GM12878 (cell line): ENCODE data around the gene OR52K1. TPM values are rescaled to one million over a fixed set of nuclear protein-coding genes. Genes with fewer than 3 reads are reported as not detected.

Source experiments
- ATAC-seq: fragments of 200-7000 bp; cut with Tn5 transposase; 3 replicates; pipeline ENCODE4 v1.9.1; 2020; ENCODE audit warnings: mild to moderate bottlenecking, moderate library complexity
- BruUV-seq: library from RNA; stranded (reverse); fragments of 400-500 nt; replicated peaks from 2 replicates; lab custom pipeline; 2021; lab: Mats Ljungman, UMichigan
- CTCF ChIA-PET: fragments of 300-600 bp; sonication (Branson Sonifier 250); formaldehyde crosslinking; extraction: SDS; loops from one replicate; lab custom pipeline; 2021; ENCODE audit warnings: inconsistent platforms; lab: Yijun Ruan, JAX
- POLR2A ChIA-PET: fragments of 350-600 bp; formaldehyde crosslinking; extraction: SDS; loops from one replicate; lab custom pipeline; 2021; ENCODE audit warnings: inconsistent platforms; lab: Charles Lee
- RAD21 ChIA-PET: fragments of 300-600 bp; sonication (Branson Sonifier 250); formaldehyde crosslinking; loops from one replicate; lab custom pipeline; 2023; ENCODE audit warnings: antibody characterized with exemption; ENCODE audit not compliant: unreplicated experiment; lab: Charles Lee
- SMC1A ChIA-PET: fragments of 300-600 bp; sonication (Branson Sonifier 250); formaldehyde crosslinking; loops from one replicate; lab custom pipeline; 2023; ENCODE audit not compliant: unreplicated experiment, uncharacterized antibody; lab: Charles Lee
- DNase-seq: peaks from one replicate; pipeline ENCODE4 v3.0.0-alpha.2; 2011; ENCODE audit warnings: low read depth, low spot score
- FAIRE-seq: peaks from 3 replicates; lab custom pipeline; 2011; peaks lifted over from hg19 to GRCh38; lab: Jason Lieb, UNC
- H2AFZ ChIP-seq: 2 replicates; pipeline ENCODE4 v1.6.0; 2011; ENCODE audit warnings: low read depth, low read length, control low read depth; ENCODE audit not compliant: control insufficient read depth
- H3K27ac ChIP-seq: 2 replicates; pipeline ENCODE4 v1.5.1; 2011; ENCODE audit warnings: control low read depth; ENCODE audit not compliant: control insufficient read depth, insufficient read depth
- H3K27me3 ChIP-seq, 2 experiments: replicated peaks in 1 of 2; 2 replicates each; pipeline versions ENCODE4 v1.6.0 to v1.6.1; 2011; ENCODE audit warnings: low read length in 1 of 2; ENCODE audit not compliant: control insufficient read depth in 2 of 2, insufficient read depth in 2 of 2
- H3K36me3 ChIP-seq, 2 experiments: 2 replicates each; pipeline ENCODE4 v1.5.1; 2011; ENCODE audit warnings: low read length in 1 of 2; ENCODE audit not compliant: control insufficient read depth in 2 of 2, insufficient read depth in 2 of 2
- H3K4me1 ChIP-seq: 2 replicates; pipeline ENCODE4 v1.6.1; 2011; ENCODE audit warnings: mild to moderate bottlenecking, low read length, moderate library complexity, mixed read lengths; ENCODE audit not compliant: control insufficient read depth, insufficient read depth
- H3K4me2 ChIP-seq: 2 replicates; pipeline ENCODE4 v1.6.0; 2011; ENCODE audit warnings: control low read depth; ENCODE audit not compliant: control insufficient read depth, insufficient read depth
- H3K4me3 ChIP-seq: fragments of 200-600 bp; sonication (generic); 2 replicates; pipeline ENCODE4 v1.5.1; 2016
- H3K79me2 ChIP-seq: 2 replicates; pipeline ENCODE4 v1.6.0; 2011; ENCODE audit warnings: low read length; ENCODE audit not compliant: control insufficient read depth, insufficient read depth
- H3K9ac ChIP-seq: 2 replicates; pipeline ENCODE4 v1.8.0; 2011; ENCODE audit warnings: low read length, control low read depth, mixed read lengths; ENCODE audit not compliant: control insufficient read depth, insufficient read depth
- H3K9me3 ChIP-seq: replicated peaks from 3 replicates; pipeline ENCODE4 v1.5.1; 2011; ENCODE audit warnings: mild to moderate bottlenecking, low read length; ENCODE audit not compliant: control insufficient read depth, insufficient read depth
- H4K20me1 ChIP-seq: 2 replicates; pipeline ENCODE4 v1.6.0; 2011; ENCODE audit not compliant: control insufficient read depth, insufficient read depth
- BCL3 ChIP-seq: IDR thresholded peaks from 2 replicates; pipeline ENCODE4 v1.6.1; 2011; ENCODE audit warnings: borderline replicate concordance, low read depth, mild to moderate bottlenecking, moderate library complexity, low read length; ENCODE audit not compliant: insufficient read depth, poor library complexity, severe bottlenecking
- BHLHE40 ChIP-seq, 2 experiments: fragments of 450-650 bp in 1 of 2; IDR thresholded peaks; 2 replicates each; pipeline ENCODE4 v1.6.1; 2011 to 2017; ENCODE audit warnings: low read depth in 2 of 2, borderline replicate concordance in 1 of 2, improper control_type of control experiment in 1 of 2, low read length in 1 of 2, mild to moderate bottlenecking in 1 of 2
- BMI1 ChIP-seq: fragments of 450-650 bp; IDR thresholded peaks from 2 replicates; pipeline ENCODE4 v1.6.1; 2016; ENCODE audit warnings: mild to moderate bottlenecking, moderate library complexity, borderline replicate concordance
- MTA2 ChIP-seq: fragments of 450-650 bp; IDR thresholded peaks from 2 replicates; pipeline ENCODE4 v1.6.1; 2016; ENCODE audit warnings: low read depth, mild to moderate bottlenecking, moderate library complexity
- PKNOX1 ChIP-seq: fragments of 450-650 bp; IDR thresholded peaks from 2 replicates; pipeline ENCODE4 v1.6.1; 2016; ENCODE audit warnings: mild to moderate bottlenecking
- SMAD1 ChIP-seq: fragments of 450-650 bp; IDR thresholded peaks from 2 replicates; pipeline ENCODE4 v1.6.1; 2018; ENCODE audit warnings: mild to moderate bottlenecking, low read depth; ENCODE audit not compliant: partially characterized antibody
- WGBS: methylation state at CpG from one replicate; pipeline ENCODE4 v1.1.6; 2016; ENCODE audit warnings: low lambda C conversion rate; ENCODE audit not compliant: insufficient replicate concordance, insufficient coverage; ENCODE audit errors: missing lambda C conversion rate; 5-methylcytosine and 5-hydroxymethylcytosine counted together
- in situ Hi-C: fragments of 300-500 bp; cut with MboI; formaldehyde crosslinking; loops from 9 replicates; pipeline ENCODE4 v1.14.3; 2018; ENCODE audit warnings: mixed read lengths
- intact Hi-C: fragments of 100-400 bp; cut with micrococcal nuclease; formaldehyde crosslinking; loops from one replicate; pipeline ENCODE4 v1.14.2; 2022; ENCODE audit not compliant: unreplicated experiment
- polyA plus RNA-seq, 11 experiments: library from polyadenylated mRNA; depleted of rRNA in 4 of 11; unstranded in 6 of 11; stranded (reverse) in 5 of 11; fragments of >200 nt; fragmentation: Nextera tagmentation in 4 of 11; fragmentation: Illumina TruSeq in 1 of 11; extraction: Ambion mirVana in 4 of 11; extraction: Trizol in 1 of 11; gene quantifications; 1 replicate in 1 of 11; 2 replicates in 10 of 11; pipeline versions ENCODE4 v1.2.1 to v1.2.3, GENCODE V29; 2011 to 2016; ENCODE audit warnings: inconsistent platforms in 2 of 11, missing spikeins in 2 of 11, low read depth in 1 of 11
- total RNA-seq, 4 experiments: library from RNA; depleted of rRNA in 3 of 4; stranded (reverse); fragments of >200 nt in 3 of 4; fragmentation: Illumina TruSeq in 1 of 4; extraction: Trizol in 1 of 4; gene quantifications; 2 replicates each; pipeline versions ENCODE4 v1.2.1 to v1.2.3, GENCODE V29; 2013 to 2021

The OR52K1 gene
- total and polyA plus RNA-seq, 10 of the 15 experiments (the other 5 are each of a cell fraction or from before 2014, with no cell fraction given) = not detected

- TF ChIP-seq BHLHE40 (IDR thresholded peaks at IDR 0.05; ENCODE audit: borderline replicate concordance in 1 of 2, low read depth in 2 of 2, low read length in 1 of 2) (no peak), PKNOX1 (no peak), SMAD1 (no peak), MTA2 (no peak), BCL3 (no peak)
Measured at GRCh38 chr11:4493480-4493818, 11.0 kb downstream of the OR52K1 start (continued).

GRCh38 chr11:4495487-4495886 lies 13.0 kb downstream of the OR52K1 start:
- intact Hi-C loops = no loop called here
- H3K4me3 ChIP-seq = no peak overlapping the region
- 41% methylated on average over 7 of the region's 7 CpGs for WGBS
- BruUV-seq = no TSS peak
- DNase-seq (no peak), ATAC-seq (no peak), FAIRE-seq (no peak)
- H2AFZ ChIP-seq = no peak overlapping the region
- no peaks in the 10 kb centered on the region for H3K27me3 ChIP-seq
- H3K36me3 ChIP-seq = no peaks in the 10 kb centered on the region
- no peak overlapping the region for H3K27ac ChIP-seq
- POLR2A ChIA-PET = no interaction called here
- no peak overlapping the region for H3K9ac ChIP-seq
- in situ Hi-C loops = no loop called here
- SMC1A ChIA-PET = interaction anchor here (4.3 kb wide), 1 partner anchor 308 kb away, joined by 30 read pairs; no protein-coding TSS in a partner anchor
- CTCF ChIA-PET = interaction anchor here (1.1 to 5.5 kb wide), 3 partner anchors 9 to 309 kb away, joined by 3 to 91 read pairs (median 4); no protein-coding TSS in a partner anchor
- no peak for TF ChIP-seq BMI1
- no peaks in the 10 kb centered on the region for H3K79me2 ChIP-seq
- RAD21 ChIA-PET = interaction anchor here (5.2 kb wide), 1 partner anchor 308 kb away, joined by 46 read pairs; no protein-coding TSS in a partner anchor
- no peaks in the 10 kb centered on the region; the same call in 1 of the 3 replicates for H3K9me3 ChIP-seq
- no peak overlapping the region for H3K4me2 ChIP-seq
- no peaks in the 10 kb centered on the region; the same call in 1 of the 2 replicates for H3K4me1 ChIP-seq
- no peaks in the 10 kb centered on the region for H4K20me1 ChIP-seq
